ENCODE results near the gene TAAR5.
"Not testable (repeated sequence)": the region's sequence is repeated elsewhere in the genome, so short reads cannot be mapped to it uniquely, and the experiment has no call there.

DNA sequence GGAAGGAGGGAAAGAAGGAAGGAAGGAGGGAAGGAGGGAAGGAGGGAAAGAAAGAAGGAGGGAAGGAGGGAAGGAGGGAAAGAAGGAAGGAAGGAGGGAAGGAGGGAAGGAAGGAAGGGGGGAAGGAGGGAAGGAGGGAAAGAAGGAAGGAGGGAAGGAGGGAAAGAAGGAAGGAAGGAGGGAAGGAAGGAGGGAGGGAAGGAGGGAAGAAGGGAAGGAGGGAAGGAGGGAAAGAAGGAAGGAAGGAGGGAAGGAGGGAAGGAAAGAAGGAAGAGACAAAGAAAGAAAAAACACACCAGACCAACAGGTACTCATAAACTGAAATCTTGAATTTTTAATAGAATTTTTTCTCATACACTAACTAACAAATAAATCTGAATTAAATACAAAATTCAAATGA, 11.4 kb upstream of the TAAR5 start:
- not testable (repeated sequence) for TF ChIP-seq POLR2AphosphoS5 (IDR thresholded peaks at IDR 0.05)
- TF ChIP-seq, protein P1, sequence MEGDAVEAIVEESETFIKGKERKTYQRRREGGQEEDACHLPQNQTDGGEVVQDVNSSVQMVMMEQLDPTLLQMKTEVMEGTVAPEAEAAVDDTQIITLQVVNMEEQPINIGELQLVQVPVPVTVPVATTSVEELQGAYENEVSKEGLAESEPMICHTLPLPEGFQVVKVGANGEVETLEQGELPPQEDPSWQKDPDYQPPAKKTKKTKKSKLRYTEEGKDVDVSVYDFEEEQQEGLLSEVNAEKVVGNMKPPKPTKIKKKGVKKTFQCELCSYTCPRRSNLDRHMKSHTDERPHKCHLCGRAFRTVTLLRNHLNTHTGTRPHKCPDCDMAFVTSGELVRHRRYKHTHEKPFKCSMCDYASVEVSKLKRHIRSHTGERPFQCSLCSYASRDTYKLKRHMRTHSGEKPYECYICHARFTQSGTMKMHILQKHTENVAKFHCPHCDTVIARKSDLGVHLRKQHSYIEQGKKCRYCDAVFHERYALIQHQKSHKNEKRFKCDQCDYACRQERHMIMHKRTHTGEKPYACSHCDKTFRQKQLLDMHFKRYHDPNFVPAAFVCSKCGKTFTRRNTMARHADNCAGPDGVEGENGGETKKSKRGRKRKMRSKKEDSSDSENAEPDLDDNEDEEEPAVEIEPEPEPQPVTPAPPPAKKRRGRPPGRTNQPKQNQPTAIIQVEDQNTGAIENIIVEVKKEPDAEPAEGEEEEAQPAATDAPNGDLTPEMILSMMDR (IDR thresholded peaks at IDR 0.05): not testable (repeated sequence)

All from prostate gland (tissue), 2 donors.